ENCODE data around the gene RBBP8NL. TPM values are rescaled to one million over a fixed set of nuclear protein-coding genes. Genes with fewer than 3 reads are reported as not detected.

The RBBP8NL gene
- total and polyA plus RNA-seq, 4 donors = 0.21 to 1.3 (median 1.1) TPM

- ATAC-seq (ENCODE audit: insufficient read depth, low FRiP score) (no peak), DNase-seq (peak in 1 of 3 donors; percentile 9)
- peaks cover 7 to 67% (median 46%) of the 10 kb centered on the region in 5 donors for H3K4me1 ChIP-seq (ENCODE audit: control insufficient read depth in 5 of 5, insufficient read depth in 5 of 5, low read length in 5 of 5)
- no peaks in the 10 kb centered on the region for H3K27me3 ChIP-seq (ENCODE audit: control insufficient read depth in 3 of 3, insufficient read depth in 3 of 3, low read length in 2 of 3)
- peaks cover 0 to 4% (median 0%) of the 10 kb centered on the region in 4 donors for H3K36me3 ChIP-seq (ENCODE audit: control insufficient read depth in 4 of 4, insufficient read depth in 4 of 4, low read length in 4 of 4)
- H3K4me3 ChIP-seq = peak overlapping the region; percentile 9
- no peak for TF ChIP-seq CTCF (IDR thresholded peaks at IDR 0.05; ENCODE audit: control extremely low read depth, extremely low read depth)
- peak overlapping the region; percentile 91 to 96 for H3K27ac ChIP-seq (ENCODE audit: low read depth in 1 of 2, low read length in 1 of 2)
- no peak overlapping the region for H3K9ac ChIP-seq (ENCODE audit: insufficient read depth in 1 of 2, low read length in 2 of 2)
- WGBS, 2 donors = 66 to 75% methylated on average over 19 to 22 of the region's 22 CpGs
- H3K9me3 ChIP-seq (ENCODE audit: control insufficient read depth in 4 of 4, insufficient read depth in 3 of 4, low read length in 3 of 4) = no peaks in the 10 kb centered on the region
These were observed 63.2 kb downstream of the RBBP8NL start for GRCh38 chr20:62363920-62364851.

- DNase-seq = peak in 1 of 3 donors; percentile 14
- Histone ChIP-seq H3K4me1 (ENCODE audit: control insufficient read depth in 5 of 5, insufficient read depth in 5 of 5, low read length in 5 of 5) (peaks cover 7 to 68% (median 50%) of the 10 kb centered on the region in 5 donors), H3K4me3 (no peak overlapping the region), H3K9ac (ENCODE audit: insufficient read depth in 1 of 2, low read length in 2 of 2) (no peak overlapping the region), H3K9me3 (ENCODE audit: control insufficient read depth in 4 of 4, insufficient read depth in 3 of 4, low read length in 3 of 4) (no peaks in the 10 kb centered on the region), H3K36me3 (ENCODE audit: control insufficient read depth in 4 of 4, insufficient read depth in 4 of 4, low read length in 4 of 4) (peaks cover 0 to 4% (median 0%) of the 10 kb centered on the region in 4 donors), H3K27ac (ENCODE audit: low read depth in 1 of 2, low read length in 1 of 2) (peak overlapping the region; percentile 91 to 96), H3K27me3 (ENCODE audit: control insufficient read depth in 3 of 3, insufficient read depth in 3 of 3, low read length in 2 of 3) (no peaks in the 10 kb centered on the region)
- no peak for ATAC-seq (ENCODE audit: insufficient read depth, low FRiP score)
- 68 to 77% methylated on average over 19 to 20 of the region's 20 CpGs for WGBS, 2 donors
- no peak for TF ChIP-seq CTCF (IDR thresholded peaks at IDR 0.05; ENCODE audit: control extremely low read depth, extremely low read depth)
These were observed 64.1 kb downstream of the RBBP8NL start for GRCh38 chr20:62362991-62363919.

- no peaks in the 10 kb centered on the region for H3K27me3 ChIP-seq (ENCODE audit: control insufficient read depth in 3 of 3, insufficient read depth in 3 of 3, low read length in 2 of 3)
- WGBS, 2 donors = 66 to 72% methylated on average over 13 of the region's 13 CpGs
These were observed 64.8 kb downstream of the RBBP8NL start for GRCh38 chr20:62362590-62362940.

More at GRCh38 chr20:62362590-62362940, 64.8 kb downstream of the RBBP8NL start:
- H3K4me1 ChIP-seq (ENCODE audit: control insufficient read depth in 5 of 5, insufficient read depth in 5 of 5, low read length in 5 of 5) = peaks cover 7 to 68% (median 49%) of the 10 kb centered on the region in 5 donors
- H3K9me3 ChIP-seq (ENCODE audit: control insufficient read depth in 4 of 4, insufficient read depth in 3 of 4, low read length in 3 of 4) = no peaks in the 10 kb centered on the region
- H3K4me3 ChIP-seq = no peak overlapping the region
- no peak for TF ChIP-seq CTCF (IDR thresholded peaks at IDR 0.05; ENCODE audit: control extremely low read depth, extremely low read depth)
- H3K27ac ChIP-seq (ENCODE audit: low read depth in 1 of 2, low read length in 1 of 2) = peak overlapping the region in 1 of 2 donors; percentile 91
- no peak for DNase-seq
- no peak for ATAC-seq (ENCODE audit: insufficient read depth, low FRiP score)
- H3K36me3 ChIP-seq (ENCODE audit: control insufficient read depth in 4 of 4, insufficient read depth in 4 of 4, low read length in 4 of 4) = peaks cover 0 to 6% (median 0%) of the 10 kb centered on the region in 4 donors
- H3K9ac ChIP-seq (ENCODE audit: insufficient read depth in 1 of 2, low read length in 2 of 2) = no peak overlapping the region

All from lung (tissue), 12 donors.